ENCODE measurements around the gene C1RL.

C1RL gene

GRCh38 chr12:7108796-7109571 lies at the start of gene C1RL:
Gene C1RL (minus strand): TSS chr12:7109214. CDS start chr12:7109180, 34 bp downstream.
- peak; percentile 92 for DNase-seq

- DNase-seq: no peak
These were observed 48.4 kb upstream of the C1RL start for GRCh38 chr12:7157391-7157790.

GRCh38 chr12:7156259-7157197 lies 47.5 kb upstream of the C1RL start:
- no peak for DNase-seq

GRCh38 chr12:7155471-7156034 lies 46.5 kb upstream of the C1RL start:
- DNase-seq: no peak

- no peak for DNase-seq
These were observed 46.0 kb upstream of the C1RL start for GRCh38 chr12:7154901-7155470.

- no peak for DNase-seq
These were observed 45.0 kb upstream of the C1RL start for GRCh38 chr12:7154042-7154441.

GRCh38 chr12:7152818-7153217 lies 43.8 kb upstream of the C1RL start:
- DNase-seq: no peak

- no peak for DNase-seq
These were observed 42.5 kb upstream of the C1RL start for GRCh38 chr12:7151532-7151931.

GRCh38 chr12:7150841-7151240 lies 41.8 kb upstream of the C1RL start:
- no peak for DNase-seq

- DNase-seq: no peak
These were observed 41.3 kb upstream of the C1RL start for GRCh38 chr12:7150356-7150755.

- DNase-seq: no peak
These were observed 37.9 kb upstream of the C1RL start for GRCh38 chr12:7146906-7147305.

GRCh38 chr12:7146228-7146627 lies 37.2 kb upstream of the C1RL start:
- DNase-seq: no peak

- DNase-seq: no peak
These were observed 36.7 kb upstream of the C1RL start for GRCh38 chr12:7145671-7146070.

- no peak for DNase-seq
These were observed 35.6 kb upstream of the C1RL start for GRCh38 chr12:7144414-7145120.

- DNase-seq: no peak
These were observed 34.5 kb upstream of the C1RL start for GRCh38 chr12:7143564-7143963.

GRCh38 chr12:7142809-7143465 lies 33.9 kb upstream of the C1RL start:
- DNase-seq: no peak

- peak; percentile 43 for DNase-seq
These were observed 33.1 kb upstream of the C1RL start for GRCh38 chr12:7142056-7142644.

GRCh38 chr12:7141351-7142005 lies 32.5 kb upstream of the C1RL start:
- DNase-seq: no peak

- no peak for DNase-seq
These were observed 30.2 kb upstream of the C1RL start for GRCh38 chr12:7139200-7139599.

- no peak for DNase-seq
These were observed 28.9 kb upstream of the C1RL start for GRCh38 chr12:7137908-7138307.

- DNase-seq: no peak
These were observed 27.7 kb upstream of the C1RL start for GRCh38 chr12:7136676-7137075.

All from activated CD4-positive, CD25-positive, alpha-beta regulatory T cell treated with anti-CD3 and anti-CD28 coated beads, Interleukin-2, amount 50 U/mL, for 72 hours (primary cell).